Left renal cortex interstitium (tissue), 4 donors: ENCODE data around the gene ADM. TPM values are rescaled to one million over a fixed set of nuclear protein-coding genes. Genes with fewer than 3 reads are reported as not detected.
A peak's percentile ranks its signal among the peaks of the same experiment; 100 is the strongest.

ENCODE experiments used
- DNase-seq, 4 donors: peaks; one replicate each; pipeline ENCODE4 v3.0.0-alpha.2; 2013; ENCODE audit warnings: low read depth in 4 of 4, low spot score in 2 of 4, missing footprints in 1 of 4
- polyA plus RNA-seq, 4 donors: library from polyadenylated mRNA; unstranded; fragments of 120-200 nt; gene quantifications; one replicate each; pipeline ENCODE4 v1.2.1, GENCODE V29; 2013; ENCODE audit not compliant: insufficient read length in 4 of 4

ADM gene
- polyA plus RNA-seq, 4 donors, result 7.8 to 9.7 (median 8.6) TPM

GRCh38 chr11:10326012-10326964 is 21.4 kb downstream of the ADM start:
- DNase-seq, result no peak

- DNase-seq, result no peak
Observed at GRCh38 chr11:10327254-10327653, 22.4 kb downstream of the ADM start.

GRCh38 chr11:10328314-10329098 is 23.6 kb downstream of the ADM start:
- DNase-seq, result no peak

GRCh38 chr11:10329356-10329755 is 24.5 kb downstream of the ADM start:
- no peak for DNase-seq

- no peak for DNase-seq
Observed at GRCh38 chr11:10329935-10330334, 25.1 kb downstream of the ADM start.

- no peak for DNase-seq
Observed at GRCh38 chr11:10331548-10332289, 26.8 kb downstream of the ADM start.

- no peak for DNase-seq
Observed at GRCh38 chr11:10333490-10333889, 28.6 kb downstream of the ADM start.

- DNase-seq, result no peak
Observed at GRCh38 chr11:10338287-10338686, 33.4 kb downstream of the ADM start.

- no peak for DNase-seq
Observed at GRCh38 chr11:10348650-10349280, 43.9 kb downstream of the ADM start.

GRCh38 chr11:10349281-10349665 is 44.4 kb downstream of the ADM start:
- no peak for DNase-seq

GRCh38 chr11:10349806-10350205 is 44.9 kb downstream of the ADM start:
- no peak for DNase-seq

GRCh38 chr11:10350334-10350733 is 45.5 kb downstream of the ADM start:
- DNase-seq, result no peak

GRCh38 chr11:10351435-10351764 is 46.5 kb downstream of the ADM start:
- DNase-seq, result no peak

GRCh38 chr11:10351765-10352641 is 47.1 kb downstream of the ADM start:
- peak; percentile 70 to 85 (median 76) for DNase-seq

GRCh38 chr11:10352921-10353550 is 48.2 kb downstream of the ADM start:
- DNase-seq, result no peak

GRCh38 chr11:10354389-10354788 is 49.5 kb downstream of the ADM start:
- DNase-seq, result no peak

GRCh38 chr11:10355257-10355661 is 50.4 kb downstream of the ADM start:
- DNase-seq, result no peak

GRCh38 chr11:10356161-10356560 is 51.3 kb downstream of the ADM start:
- no peak for DNase-seq
